HG03442 (cell line): Measurements from ENCODE around the gene BCAP31.
"Not testable (repeated sequence)": the region's sequence is repeated elsewhere in the genome, so short reads cannot be mapped to it uniquely, and the experiment has no call there.

Experiments
- ATAC-seq: cut with Tn5 transposase; IDR thresholded peaks from one replicate; pipeline ENCODE4 v1.9.1; 2021; ENCODE audit warnings: mild to moderate bottlenecking, moderate library complexity; ENCODE audit not compliant: unreplicated experiment

BCAP31 gene

DNA sequence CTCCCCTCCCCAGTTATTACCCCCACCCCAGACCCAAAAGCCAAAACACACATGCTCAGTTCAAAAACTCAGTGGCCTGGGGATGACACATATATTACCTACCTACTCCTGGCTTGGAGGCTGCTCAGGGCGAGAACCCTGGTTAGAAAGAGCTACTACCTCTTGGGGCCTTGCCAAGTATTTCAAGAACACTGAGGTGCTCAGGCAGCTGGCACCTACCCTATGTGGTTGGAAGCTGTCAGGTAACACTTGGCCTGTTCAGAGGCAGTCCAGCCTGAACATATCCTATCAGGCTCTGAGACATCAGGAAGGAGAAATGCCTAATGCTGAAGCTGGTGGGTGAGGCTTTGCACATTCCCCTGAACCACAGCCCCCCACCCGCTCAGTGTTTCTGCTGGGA is 4.9 kb downstream of the BCAP31 start:
- ATAC-seq, result no peak

GRCh38 chrX:153717445-153717844 is 6.7 kb downstream of the BCAP31 start:
- ATAC-seq, result no peak

DNA sequence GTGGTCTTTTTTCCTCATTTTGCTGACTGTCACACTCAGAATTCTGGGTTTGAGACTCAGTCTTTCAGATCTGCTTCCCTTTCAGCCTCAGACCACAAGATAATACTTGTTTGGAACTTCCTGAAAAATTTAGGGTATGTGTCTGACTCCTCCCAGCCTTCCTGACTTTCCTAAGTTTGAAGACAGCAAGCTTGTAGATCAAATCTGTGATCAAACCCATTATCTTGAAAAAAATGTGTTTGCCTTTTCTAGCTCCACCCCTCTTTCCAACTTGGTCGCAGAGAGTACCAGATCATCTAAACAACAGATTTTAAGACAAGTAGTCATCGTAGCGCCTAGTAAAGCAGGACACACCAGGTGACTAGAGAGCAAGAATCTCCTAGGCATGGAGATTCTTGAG is 9.9 kb downstream of the BCAP31 start:
- no peak for ATAC-seq

- no peak for ATAC-seq
Measured at GRCh38 chrX:153709726-153710674, 14.2 kb downstream of the BCAP31 start.

GRCh38 chrX:153708415-153708814 is 15.8 kb downstream of the BCAP31 start:
- no peak for ATAC-seq

- ATAC-seq, result no peak
Measured at GRCh38 chrX:153707406-153707805, 16.8 kb downstream of the BCAP31 start.

- no peak for ATAC-seq
Measured at GRCh38 chrX:153706799-153707198, 17.4 kb downstream of the BCAP31 start.

DNA sequence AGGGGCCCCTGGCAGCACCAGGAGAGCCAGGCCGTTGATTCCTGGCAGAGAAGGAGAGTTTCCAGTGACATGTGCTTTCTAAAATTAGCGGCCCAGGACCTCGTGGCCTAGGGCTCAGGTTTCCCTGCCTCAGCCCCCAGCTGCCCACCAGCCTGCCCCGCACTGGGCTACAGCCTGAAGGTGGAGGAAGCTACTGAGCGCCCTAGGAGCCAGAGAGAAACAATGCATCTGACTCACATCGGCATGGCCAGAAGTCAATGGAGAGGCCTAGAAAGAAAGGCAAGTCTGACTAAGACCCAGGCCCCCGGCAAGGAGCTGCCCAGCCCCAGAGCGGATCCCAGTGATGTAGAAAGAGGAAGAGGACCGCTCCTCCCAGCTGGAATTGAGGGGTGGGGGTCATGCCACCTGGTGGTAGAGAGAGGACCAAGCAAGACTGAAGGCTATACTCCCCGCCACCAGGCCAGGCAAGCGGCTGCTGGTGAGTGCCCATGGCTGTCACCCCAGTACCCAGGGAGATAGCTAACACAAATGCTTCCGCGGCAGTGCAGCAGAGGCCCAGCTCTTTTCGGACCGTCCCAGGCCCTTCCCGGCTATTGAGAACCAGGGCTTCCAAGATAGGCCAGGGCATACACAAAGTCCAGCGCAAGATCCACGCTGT is 18.7 kb downstream of the BCAP31 start:
- not testable (repeated sequence) for ATAC-seq

DNA sequence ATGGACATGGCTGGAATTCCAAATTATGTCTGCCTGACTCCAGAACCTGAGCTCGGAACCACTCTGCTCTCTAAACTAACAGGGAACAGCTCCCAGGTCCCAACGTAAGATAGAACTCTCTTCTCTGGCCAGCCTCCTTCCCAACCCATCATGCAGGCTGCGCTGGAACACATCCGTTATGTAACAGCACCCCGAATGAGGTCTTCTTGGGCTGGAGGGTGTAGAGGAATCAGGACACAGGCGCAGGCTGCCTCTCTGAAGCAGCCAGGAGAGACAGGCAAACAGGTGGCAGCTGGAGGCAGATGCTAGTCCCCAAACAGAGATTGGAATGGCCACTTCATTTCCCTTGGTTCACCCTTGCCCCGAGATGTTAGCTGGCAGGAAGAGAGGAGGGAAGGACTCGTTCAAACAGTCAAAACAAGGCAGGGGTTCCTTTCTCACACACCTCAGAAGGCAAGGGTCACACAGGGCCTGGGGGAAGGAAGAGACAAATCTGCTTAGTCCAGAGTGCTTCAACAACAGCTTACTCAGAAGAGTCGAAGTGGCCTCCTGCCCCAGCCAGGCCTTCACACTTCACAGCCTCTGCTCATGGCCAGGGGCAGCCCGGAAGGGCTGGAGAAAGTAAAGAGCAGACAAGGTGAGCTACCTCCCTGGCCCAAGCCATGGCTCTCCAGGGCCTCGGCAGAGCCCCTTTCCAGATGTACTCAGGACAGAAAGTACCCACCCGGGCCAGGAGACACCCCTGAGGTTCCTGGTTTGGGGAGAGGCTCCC is 19.4 kb downstream of the BCAP31 start:
- not testable (repeated sequence) for ATAC-seq

- no peak for ATAC-seq
Measured at GRCh38 chrX:153704021-153704526, 20.1 kb downstream of the BCAP31 start.

DNA sequence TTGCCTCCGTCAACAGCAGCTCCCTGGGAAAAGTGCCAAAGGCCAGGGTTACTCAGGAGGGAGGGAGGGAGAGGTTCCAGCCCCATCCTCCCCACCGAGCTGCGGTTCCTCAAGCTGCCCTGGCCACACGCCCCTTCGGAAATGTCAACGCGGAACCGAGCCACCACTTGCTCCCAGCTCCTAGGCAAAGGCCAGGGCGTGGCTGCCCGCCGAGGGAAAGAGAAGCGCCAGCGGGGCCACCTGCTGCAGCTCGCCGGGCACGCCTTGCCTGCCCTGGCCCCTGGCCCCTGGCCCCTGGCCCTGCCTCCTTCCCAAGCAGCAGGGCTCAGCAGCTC is 21.2 kb downstream of the BCAP31 start:
- no peak for ATAC-seq

GRCh38 chrX:153702336-153703035 is 21.7 kb downstream of the BCAP31 start:
- ATAC-seq, result no peak

DNA sequence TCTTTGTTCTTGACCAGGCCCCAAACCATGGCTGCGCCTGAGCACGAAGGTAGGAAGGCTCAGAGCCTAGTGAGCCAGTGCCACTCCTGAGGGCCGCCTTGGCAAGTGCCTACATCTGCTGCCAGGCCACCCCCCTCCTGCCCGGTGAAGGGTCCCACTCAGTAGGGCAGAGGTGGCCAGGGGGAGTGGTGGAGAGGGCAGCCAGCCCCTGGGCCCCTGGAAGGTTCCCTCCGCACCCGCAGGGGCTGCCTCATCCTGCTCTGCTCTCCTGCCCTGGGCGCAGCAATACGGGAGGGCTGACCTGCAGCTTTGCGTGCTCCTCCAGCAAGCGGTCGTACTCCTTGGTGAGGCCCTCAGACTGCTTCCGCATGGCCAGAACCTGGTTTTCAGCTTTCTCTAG is 22.5 kb downstream of the BCAP31 start:
- ATAC-seq, result no peak

DNA sequence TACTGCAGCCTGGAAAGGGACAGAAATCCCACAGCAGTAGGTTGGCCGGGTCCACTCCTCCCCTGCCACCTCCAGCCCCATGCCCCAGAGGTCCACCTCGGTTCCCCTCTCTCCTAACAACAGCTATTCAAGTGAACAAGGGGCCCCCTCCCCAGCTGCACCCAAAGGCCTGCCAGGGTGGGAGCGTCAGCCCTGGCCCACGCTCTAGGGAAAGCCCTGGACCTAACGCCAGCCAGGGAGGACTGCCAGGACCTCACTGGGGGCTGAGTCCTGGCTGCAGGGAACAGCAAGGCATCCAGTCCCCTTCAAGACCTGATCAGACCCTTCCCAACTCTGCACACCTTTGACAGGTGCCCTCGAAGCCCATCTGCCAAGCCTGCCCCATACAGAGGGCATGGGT is 23.2 kb downstream of the BCAP31 start:
- ATAC-seq, result no peak

DNA sequence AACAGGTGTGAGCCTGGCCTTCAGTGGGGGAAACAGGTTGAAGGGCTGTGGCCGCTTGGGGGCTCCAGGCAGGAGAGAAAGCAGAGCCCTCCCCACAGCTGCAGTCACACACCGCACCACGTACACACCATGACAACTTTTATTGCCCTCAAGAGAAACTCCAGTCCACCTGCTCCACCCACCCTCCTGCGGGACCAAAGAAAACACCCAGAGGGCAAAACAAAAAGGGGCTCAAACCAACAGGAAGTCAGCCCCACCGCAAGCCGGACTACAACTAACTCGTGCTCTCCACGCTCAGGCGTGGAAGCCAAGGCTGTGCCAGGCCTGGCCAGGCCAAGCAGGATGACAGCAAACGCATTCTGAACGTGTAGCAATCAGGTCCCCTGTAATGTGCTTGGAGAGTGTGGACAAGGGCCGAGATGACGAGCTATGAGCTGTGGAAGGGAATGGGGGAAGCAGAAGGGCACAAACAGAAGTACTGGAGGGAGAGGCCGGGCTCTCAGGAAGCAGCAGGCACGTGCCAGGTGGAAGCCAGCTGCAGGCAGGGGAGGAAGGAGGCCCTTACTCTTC is 23.7 kb downstream of the BCAP31 start:
- no peak for ATAC-seq

GRCh38 chrX:153699784-153700371 is 24.3 kb downstream of the BCAP31 start:
- ATAC-seq, result not testable (repeated sequence)

GRCh38 chrX:153699210-153699783 is 24.9 kb downstream of the BCAP31 start:
- not testable (repeated sequence) for ATAC-seq

DNA sequence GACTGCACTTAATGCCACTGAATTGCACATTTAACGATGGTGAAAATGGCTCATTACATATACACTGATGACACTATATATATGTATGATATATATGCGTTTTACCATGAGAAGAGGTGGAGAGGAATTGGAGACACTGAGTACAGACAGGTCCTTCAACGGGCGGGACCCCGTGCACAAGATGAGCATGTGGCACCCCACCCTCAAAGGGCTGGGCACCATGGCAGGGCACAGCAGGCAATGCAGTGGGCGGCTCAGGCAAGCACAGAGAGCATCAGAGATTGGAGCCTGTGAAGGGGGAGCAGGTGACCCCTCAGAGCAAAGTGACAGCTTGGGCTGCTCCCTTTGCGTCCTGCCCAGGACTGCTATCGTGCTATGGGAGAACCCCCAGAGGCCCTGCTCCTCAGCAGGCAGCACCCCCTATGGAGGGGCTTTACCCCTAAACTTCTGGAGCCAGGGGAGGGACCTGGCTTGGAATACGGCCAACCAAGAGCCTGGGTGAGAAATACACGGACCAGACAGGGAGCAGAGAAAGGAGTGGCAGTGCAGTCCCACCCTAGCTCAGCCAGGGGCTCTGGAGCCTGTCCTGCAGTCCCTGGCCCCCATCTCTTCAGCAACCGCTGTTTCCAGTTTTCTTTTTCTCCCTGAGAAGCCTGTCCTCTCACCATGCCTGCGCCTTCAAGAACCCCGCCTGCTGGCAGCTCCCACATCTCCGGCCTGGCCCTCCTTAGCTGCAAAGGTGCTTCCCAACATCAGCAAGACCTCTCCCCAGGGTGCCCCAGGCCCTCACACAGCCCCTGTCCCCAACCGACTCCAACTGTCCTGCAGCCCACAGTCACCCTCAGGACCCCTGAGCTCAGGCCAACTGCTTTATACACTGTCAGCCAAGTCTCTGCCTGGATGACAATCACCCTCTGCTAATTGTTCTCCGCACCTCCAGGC is 26.0 kb downstream of the BCAP31 start:
- ATAC-seq, result no peak
